ENCODE results near the gene EDAR. TPM values are rescaled to one million over a fixed set of nuclear protein-coding genes. Genes with fewer than 3 reads are reported as not detected.

Gene EDAR
- total and polyA plus RNA-seq, 2 experiments from 2014 or later: not detected

- Histone ChIP-seq H3K27me3 (no peaks in the 10 kb centered on the region), H3K9me3 (ENCODE audit: low read depth) (no peaks in the 10 kb centered on the region), H3K4me3 (no peak overlapping the region), H3K36me3 (no peaks in the 10 kb centered on the region), H3K27ac (no peak overlapping the region), H3K4me1 (ENCODE audit: low read depth) (no peaks in the 10 kb centered on the region)
- no peak for DNase-seq (ENCODE audit: low read depth in 1 of 2, low spot score in 1 of 2)
- TF ChIP-seq CTCF (IDR thresholded peaks at IDR 0.05; ENCODE audit: low read depth, low read length): no peak
Measured at GRCh38 chr2:108943751-108944150, 45.3 kb downstream of the EDAR start.

GRCh38 chr2:108942888-108943287 is 46.1 kb downstream of the EDAR start:
- no peak for DNase-seq (ENCODE audit: low read depth in 1 of 2, low spot score in 1 of 2)
- Histone ChIP-seq H3K27ac (no peak overlapping the region), H3K27me3 (no peaks in the 10 kb centered on the region), H3K4me1 (ENCODE audit: low read depth) (no peaks in the 10 kb centered on the region), H3K36me3 (no peaks in the 10 kb centered on the region), H3K9me3 (ENCODE audit: low read depth) (no peaks in the 10 kb centered on the region), H3K4me3 (no peak overlapping the region)
- TF ChIP-seq CTCF (IDR thresholded peaks at IDR 0.05; ENCODE audit: low read depth, low read length): no peak

GRCh38 chr2:108942231-108942825 is 46.7 kb downstream of the EDAR start:
- no peaks in the 10 kb centered on the region for H3K4me1 ChIP-seq (ENCODE audit: low read depth)
- H3K4me3 ChIP-seq: no peak overlapping the region
- no peak for TF ChIP-seq CTCF (IDR thresholded peaks at IDR 0.05; ENCODE audit: low read depth, low read length)
- no peak overlapping the region for H3K27ac ChIP-seq
- DNase-seq (ENCODE audit: low read depth in 1 of 2, low spot score in 1 of 2): no peak
- no peaks in the 10 kb centered on the region for H3K9me3 ChIP-seq (ENCODE audit: low read depth)
- no peaks in the 10 kb centered on the region for H3K27me3 ChIP-seq
- no peaks in the 10 kb centered on the region for H3K36me3 ChIP-seq

- no peak for TF ChIP-seq CTCF (IDR thresholded peaks at IDR 0.05; ENCODE audit: low read depth, low read length)
- Histone ChIP-seq H3K4me3 (no peak overlapping the region), H3K27ac (no peak overlapping the region), H3K4me1 (ENCODE audit: low read depth) (no peaks in the 10 kb centered on the region), H3K36me3 (no peaks in the 10 kb centered on the region), H3K9me3 (ENCODE audit: low read depth) (no peaks in the 10 kb centered on the region), H3K27me3 (no peaks in the 10 kb centered on the region)
- no peak for DNase-seq (ENCODE audit: low read depth in 1 of 2, low spot score in 1 of 2)
Measured at GRCh38 chr2:108941767-108942166, 47.3 kb downstream of the EDAR start.

DNA sequence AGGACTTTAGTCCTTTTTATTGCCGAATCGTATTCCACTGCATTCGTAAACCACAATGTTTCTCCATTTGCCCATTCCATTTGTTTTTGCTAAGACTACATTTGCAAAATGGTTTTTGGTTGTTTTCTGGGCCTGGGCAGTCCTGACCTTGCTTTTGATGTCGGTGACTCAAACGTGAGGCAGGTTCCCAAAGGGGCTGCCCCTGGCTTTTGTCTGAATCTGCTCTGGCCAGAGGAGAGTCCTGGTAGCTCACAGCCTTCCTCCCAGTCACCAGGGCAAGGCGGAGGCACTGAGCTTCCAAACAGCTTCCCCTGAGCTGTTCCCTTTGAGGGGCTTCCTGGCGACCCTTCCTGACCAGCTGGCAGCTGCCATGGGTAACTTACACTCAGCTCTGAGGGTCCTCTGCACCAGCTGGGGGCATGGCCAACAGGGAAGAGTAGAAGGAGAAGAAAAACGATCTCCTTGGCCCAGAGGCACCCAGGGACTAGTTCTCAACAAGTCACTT is 47.8 kb downstream of the EDAR start:
- H3K4me1 ChIP-seq (ENCODE audit: low read depth): no peaks in the 10 kb centered on the region
- no peak overlapping the region for H3K27ac ChIP-seq
- no peaks in the 10 kb centered on the region for H3K9me3 ChIP-seq (ENCODE audit: low read depth)
- no peaks in the 10 kb centered on the region for H3K27me3 ChIP-seq
- no peak for TF ChIP-seq CTCF (IDR thresholded peaks at IDR 0.05; ENCODE audit: low read depth, low read length)
- no peaks in the 10 kb centered on the region for H3K36me3 ChIP-seq
- H3K4me3 ChIP-seq: no peak overlapping the region
- no peak for DNase-seq (ENCODE audit: low read depth in 1 of 2, low spot score in 1 of 2)
